DOHH2 (cell line): ENCODE measurements around the gene ZNF785.

Experiments
- H3F3A ChIP-seq: fragments of 200-600 bp; sonication (generic), shearing (Covaris generic); 2 replicates; pipeline ENCODE4 v1.6.0; 2016; ENCODE audit warnings: antibody characterized with exemption, mild to moderate bottlenecking; ENCODE audit not compliant: control insufficient read depth, insufficient read depth
- H3K27ac ChIP-seq: fragments of 200-600 bp; sonication (generic); 2 replicates; pipeline ENCODE4 v1.5.1; 2014; ENCODE audit warnings: low read depth, mild to moderate bottlenecking, low read length, moderate library complexity
- H3K27me3 ChIP-seq: fragments of 200-600 bp; sonication (generic); 2 replicates; pipeline ENCODE4 v1.6.1; 2014; ENCODE audit warnings: mild to moderate bottlenecking, low read length, mixed read lengths; ENCODE audit not compliant: control insufficient read depth
- H3K36me3 ChIP-seq: fragments of 200-600 bp; sonication (generic); 2 replicates; pipeline ENCODE4 v1.6.1; 2014; ENCODE audit warnings: mild to moderate bottlenecking, low read length, moderate library complexity, mixed read lengths; ENCODE audit not compliant: control insufficient read depth
- H3K4me1 ChIP-seq: fragments of 200-600 bp; sonication (generic); 2 replicates; pipeline ENCODE4 v1.6.1; 2014; ENCODE audit warnings: mild to moderate bottlenecking, low read length, mixed read lengths; ENCODE audit not compliant: control insufficient read depth
- H3K4me2 ChIP-seq: fragments of 200-600 bp; sonication (generic); 2 replicates; pipeline ENCODE4 v1.6.0; 2014; ENCODE audit warnings: mild to moderate bottlenecking, low read length, moderate library complexity
- H3K4me3 ChIP-seq: fragments of 200-600 bp; sonication (generic); 2 replicates; pipeline ENCODE4 v1.5.1; 2014; ENCODE audit warnings: mild to moderate bottlenecking, low read length, mixed read lengths
- H3K79me2 ChIP-seq: fragments of 200-600 bp; sonication (generic); 2 replicates; pipeline ENCODE4 v1.6.1; 2014; ENCODE audit warnings: mild to moderate bottlenecking, low read length, mixed read lengths; ENCODE audit not compliant: control insufficient read depth
- H3K9me2 ChIP-seq: fragments of 200-600 bp; sonication (generic); replicated peaks from 2 replicates; pipeline ENCODE4 v1.6.1; 2014; ENCODE audit warnings: mild to moderate bottlenecking, low read length, mixed read lengths; ENCODE audit not compliant: control insufficient read depth
- H3K9me3 ChIP-seq: fragments of 200-600 bp; sonication (generic); 2 replicates; pipeline ENCODE4 v1.6.1; 2014; ENCODE audit warnings: antibody characterized with exemption, low read length, mixed read lengths; ENCODE audit not compliant: control insufficient read depth, insufficient read depth
- H4K20me1 ChIP-seq: fragments of 200-600 bp; sonication (generic); 2 replicates; pipeline ENCODE4 v1.6.0; 2014; ENCODE audit warnings: low read depth, mild to moderate bottlenecking, antibody characterized with exemption, low read length, moderate library complexity; ENCODE audit not compliant: control insufficient read depth, insufficient read depth
- EZH2phosphoT487 ChIP-seq: fragments of 200-600 bp; sonication (generic); IDR thresholded peaks from 2 replicates; pipeline ENCODE4 v1.6.1; 2017; ENCODE audit warnings: borderline replicate concordance, mild to moderate bottlenecking, antibody characterized with exemption, low read length, moderate library complexity, mixed read lengths
- TF ChIP-seq, protein P1 (sequence below): fragments of 200-600 bp; sonication (generic); IDR thresholded peaks from one replicate; pipeline ENCODE4 v1.5.1; 2014; ENCODE audit warnings: antibody characterized with exemption, mild to moderate bottlenecking, low read depth, low read length; ENCODE audit not compliant: poor library complexity, severe bottlenecking

ZNF785 gene

DNA sequence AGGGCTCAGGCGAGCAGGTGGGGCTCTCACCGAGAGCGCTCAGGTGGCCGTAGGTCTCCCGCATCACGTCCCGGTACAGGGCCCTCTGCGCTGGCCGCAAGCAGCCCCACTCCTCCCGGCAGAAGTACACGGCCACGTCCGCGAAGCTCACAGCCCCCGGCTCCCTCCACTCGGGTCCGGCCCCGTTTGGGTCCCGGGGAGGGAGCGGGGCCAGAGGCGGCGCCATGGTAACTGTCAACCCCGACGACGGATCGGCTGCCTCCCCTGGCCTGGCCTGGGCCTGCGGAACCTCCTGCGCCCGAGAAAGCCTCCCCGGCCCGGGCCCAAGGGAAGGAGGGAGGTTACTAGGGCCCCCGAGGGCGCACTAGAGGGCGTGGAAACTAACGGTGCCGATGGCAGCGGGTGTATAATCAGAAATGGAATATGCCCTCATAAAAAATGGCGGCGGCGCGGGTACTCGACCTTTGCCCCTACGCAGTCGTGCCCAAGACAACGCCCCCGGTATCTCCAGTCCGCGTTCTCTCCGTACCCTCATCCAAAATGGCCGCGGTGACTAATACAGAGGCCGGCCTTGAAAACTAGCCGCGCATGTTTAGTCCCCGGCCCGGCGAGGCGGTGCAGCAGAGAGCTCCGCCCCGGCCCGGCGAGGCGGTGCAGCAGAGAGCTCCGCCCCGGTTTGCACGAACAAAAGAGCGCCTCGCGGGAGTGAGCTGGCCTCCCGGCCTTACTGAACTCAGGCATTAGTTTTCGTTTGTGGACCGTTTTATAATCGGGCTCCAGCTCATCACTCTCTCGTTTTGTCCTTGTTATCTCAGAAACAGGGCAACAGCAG, 27.3 kb downstream of the ZNF785 start, which contains the start of gene ZNF764:
Gene ZNF764 (minus strand): TSS at position 418 of the 832 bp plus-strand sequence. CDS start 192 bp downstream, at position 226.
- Histone ChIP-seq H3K79me2 (peaks cover 48% of the 10 kb centered on the region), H3K4me3 (peak within 1 kb of the TSS; percentile 97), H3K27ac (peak within 1 kb of the TSS; percentile 82), H4K20me1 (no peaks in the 10 kb centered on the region), H3K27me3 (no peaks in the 10 kb centered on the region), H3K36me3 (peaks cover 33% of the 10 kb centered on the region), H3K4me2 (peak within 1 kb of the TSS; percentile 84), H3K9me2 (no peaks in the 10 kb centered on the region), H3K4me1 (peaks cover 27% of the 10 kb centered on the region), H3K9me3 (no peaks in the 10 kb centered on the region), H3F3A (0 out of 2 replicates have a peak, but pooled peaks cover 6% of the 10 kb centered on the region)
- TF ChIP-seq, protein P1, sequence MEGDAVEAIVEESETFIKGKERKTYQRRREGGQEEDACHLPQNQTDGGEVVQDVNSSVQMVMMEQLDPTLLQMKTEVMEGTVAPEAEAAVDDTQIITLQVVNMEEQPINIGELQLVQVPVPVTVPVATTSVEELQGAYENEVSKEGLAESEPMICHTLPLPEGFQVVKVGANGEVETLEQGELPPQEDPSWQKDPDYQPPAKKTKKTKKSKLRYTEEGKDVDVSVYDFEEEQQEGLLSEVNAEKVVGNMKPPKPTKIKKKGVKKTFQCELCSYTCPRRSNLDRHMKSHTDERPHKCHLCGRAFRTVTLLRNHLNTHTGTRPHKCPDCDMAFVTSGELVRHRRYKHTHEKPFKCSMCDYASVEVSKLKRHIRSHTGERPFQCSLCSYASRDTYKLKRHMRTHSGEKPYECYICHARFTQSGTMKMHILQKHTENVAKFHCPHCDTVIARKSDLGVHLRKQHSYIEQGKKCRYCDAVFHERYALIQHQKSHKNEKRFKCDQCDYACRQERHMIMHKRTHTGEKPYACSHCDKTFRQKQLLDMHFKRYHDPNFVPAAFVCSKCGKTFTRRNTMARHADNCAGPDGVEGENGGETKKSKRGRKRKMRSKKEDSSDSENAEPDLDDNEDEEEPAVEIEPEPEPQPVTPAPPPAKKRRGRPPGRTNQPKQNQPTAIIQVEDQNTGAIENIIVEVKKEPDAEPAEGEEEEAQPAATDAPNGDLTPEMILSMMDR: peak; percentile 43
- TF ChIP-seq EZH2phosphoT487: no peak

DNA sequence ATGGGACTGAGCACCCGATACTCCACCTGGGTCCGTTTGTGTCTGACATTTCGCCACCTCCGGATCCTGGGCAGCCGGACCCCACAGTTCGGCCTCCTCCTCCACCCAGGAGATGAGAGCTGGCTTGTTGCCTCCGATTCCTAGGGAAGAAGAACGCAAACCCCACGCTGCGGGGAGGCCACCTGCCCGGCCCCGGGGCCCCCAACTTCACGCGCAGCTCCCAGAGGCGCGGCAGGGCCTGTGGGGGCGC, 27.9 kb downstream of the ZNF785 start:
- peaks cover 27% of the 10 kb centered on the region for H3K4me1 ChIP-seq
- peak overlapping the region; percentile 84 for H3K4me2 ChIP-seq
- H3K9me2 ChIP-seq: no peaks in the 10 kb centered on the region
- peak overlapping the region; percentile 82 for H3K27ac ChIP-seq
- no peaks in the 10 kb centered on the region for H3K9me3 ChIP-seq
- H3K36me3 ChIP-seq: peaks cover 39% of the 10 kb centered on the region
- no peak for TF ChIP-seq EZH2phosphoT487
- TF ChIP-seq, protein P1: no peak
- no peaks in the 10 kb centered on the region for H4K20me1 ChIP-seq
- H3K4me3 ChIP-seq: peak overlapping the region; percentile 97
- peaks cover 53% of the 10 kb centered on the region for H3K79me2 ChIP-seq
- 0 out of 2 replicates have a peak, but pooled peaks cover 6% of the 10 kb centered on the region for H3F3A ChIP-seq
- H3K27me3 ChIP-seq: no peaks in the 10 kb centered on the region

DNA sequence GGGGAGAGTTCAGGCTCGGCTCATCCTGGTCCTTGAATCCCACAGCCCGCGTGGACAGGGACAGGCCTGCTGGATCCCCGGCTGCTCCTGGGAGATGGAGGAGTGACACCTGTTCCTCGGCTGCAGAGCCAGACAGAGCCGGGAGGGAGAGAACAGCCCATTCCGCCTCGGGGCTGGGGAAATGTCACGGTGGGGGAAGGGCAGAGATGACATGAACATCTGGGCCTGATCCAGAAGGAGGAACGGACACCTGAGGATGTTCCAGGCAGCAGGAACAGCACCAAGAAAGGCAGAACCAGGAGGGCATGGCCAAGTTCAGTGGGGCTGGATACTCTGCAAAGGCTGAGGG, 29.4 kb downstream of the ZNF785 start:
- Histone ChIP-seq H3F3A (0 out of 2 replicates have a peak, but pooled peaks cover 6% of the 10 kb centered on the region), H3K79me2 (peaks cover 55% of the 10 kb centered on the region), H3K4me2 (no peak overlapping the region), H3K9me2 (no peaks in the 10 kb centered on the region), H3K36me3 (peaks cover 41% of the 10 kb centered on the region), H3K4me3 (no peak overlapping the region), H3K27ac (no peak overlapping the region), H3K4me1 (peaks cover 18% of the 10 kb centered on the region), H4K20me1 (no peaks in the 10 kb centered on the region), H3K27me3 (no peaks in the 10 kb centered on the region), H3K9me3 (no peaks in the 10 kb centered on the region)
- TF ChIP-seq EZH2phosphoT487: no peak
- TF ChIP-seq, protein P1: no peak
